Keratinocyte (primary cell): ENCODE measurements around the gene TCEANC. TPM values are rescaled to one million over a fixed set of nuclear protein-coding genes. Genes with fewer than 3 reads are reported as not detected.
"Not testable (repeated sequence)": the region's sequence is repeated elsewhere in the genome, so short reads cannot be mapped to it uniquely, and the experiment has no call there.

Source experiments
- DNase-seq: peaks from one replicate; pipeline ENCODE4 v3.0.0-alpha.2; 2011; ENCODE audit warnings: low read depth, missing footprints, low spot score
- FAIRE-seq: peaks from 2 replicates; lab custom pipeline; 2011; peaks lifted over from hg19 to GRCh38; lab: Jason Lieb, UNC
- H2AFZ ChIP-seq: 2 replicates; pipeline ENCODE4 v1.6.0; 2012; ENCODE audit warnings: low read length, control low read depth, inconsistent platforms; ENCODE audit not compliant: control insufficient read depth
- H3K27ac ChIP-seq: 2 replicates; pipeline ENCODE4 v1.5.1; 2011; ENCODE audit warnings: low read length; ENCODE audit not compliant: control insufficient read depth, insufficient read depth
- H3K27me3 ChIP-seq: 3 replicates; pipeline ENCODE4 v1.6.0; 2011; ENCODE audit warnings: low read length; ENCODE audit not compliant: control insufficient read depth, insufficient read depth; ENCODE audit errors: extremely low read depth
- H3K36me3 ChIP-seq, 2 experiments: 2 replicates in 1 of 2; 3 replicates in 1 of 2; pipeline ENCODE4 v1.5.1; 2011; ENCODE audit warnings: low read length in 2 of 2, mild to moderate bottlenecking in 1 of 2; ENCODE audit not compliant: control insufficient read depth in 2 of 2, insufficient read depth in 2 of 2; ENCODE audit errors: extremely low read depth in 1 of 2
- H3K4me1 ChIP-seq: 3 replicates; pipeline ENCODE4 v1.5.1; 2011; ENCODE audit warnings: low read length; ENCODE audit not compliant: control insufficient read depth, insufficient read depth; ENCODE audit errors: extremely low read depth
- H3K4me2 ChIP-seq: 3 replicates; pipeline ENCODE4 v1.6.0; 2011; ENCODE audit warnings: low read depth, low read length; ENCODE audit not compliant: control insufficient read depth, insufficient read depth; ENCODE audit errors: extremely low read depth
- H3K4me3 ChIP-seq, 3 experiments: fragments of 200-600 bp in 1 of 3; sonication (generic) in 1 of 3; 2 replicates in 2 of 3; 3 replicates in 1 of 3; pipeline ENCODE4 v1.5.1; 2011 to 2016; ENCODE audit warnings: low read length in 3 of 3, mild to moderate bottlenecking in 3 of 3, control low read depth in 2 of 3, inconsistent platforms in 1 of 3, low read depth in 1 of 3, mixed read lengths in 1 of 3, mixed run types in 1 of 3, moderate library complexity in 1 of 3; ENCODE audit not compliant: control insufficient read depth in 2 of 3, insufficient read depth in 2 of 3; ENCODE audit errors: extremely low read depth in 1 of 3
- H3K79me2 ChIP-seq: 2 replicates; pipeline ENCODE4 v1.6.0; 2012; ENCODE audit warnings: low read length; ENCODE audit not compliant: control insufficient read depth, insufficient read depth
- H3K9ac ChIP-seq: 3 replicates; pipeline ENCODE4 v1.6.0; 2011; ENCODE audit warnings: low read length; ENCODE audit not compliant: control insufficient read depth, insufficient read depth; ENCODE audit errors: extremely low read depth
- H3K9me1 ChIP-seq: 3 replicates; pipeline ENCODE4 v1.6.0; 2011; ENCODE audit warnings: low read length; ENCODE audit not compliant: control insufficient read depth, insufficient read depth; ENCODE audit errors: extremely low read depth
- H3K9me3 ChIP-seq: 2 replicates; pipeline ENCODE4 v1.5.1; 2012; ENCODE audit warnings: low read depth, low read length; ENCODE audit not compliant: control insufficient read depth
- H4K20me1 ChIP-seq: 3 replicates; pipeline ENCODE4 v1.6.0; 2011; ENCODE audit warnings: low read length; ENCODE audit not compliant: control insufficient read depth, insufficient read depth; ENCODE audit errors: extremely low read depth
- EZH2 ChIP-seq: IDR thresholded peaks from one replicate; pipeline ENCODE4 v1.6.1; 2012; ENCODE audit warnings: inconsistent platforms, mild to moderate bottlenecking, low read length, moderate library complexity
- dilution Hi-C: fragments of 300-500 bp; cut with MboI; formaldehyde crosslinking; loops from one replicate; pipeline ENCODE4 v1.7.0; 2020; ENCODE audit warnings: low sequenced_read_pairs; ENCODE audit not compliant: extremely low pct_ligation_motif_present
- polyA plus RNA-seq, 5 experiments: library from polyadenylated mRNA; depleted of rRNA in 3 of 5; stranded (reverse) in 3 of 5; stranded (forward) in 1 of 5; unstranded in 1 of 5; fragments of >200 nt; gene quantifications; 1 replicate in 1 of 5; 2 replicates in 3 of 5; 3 replicates in 1 of 5; pipeline versions ENCODE4 v1.2.1 to v1.2.3, GENCODE V29; 2011 to 2012; ENCODE audit warnings: missing spikeins in 2 of 5, low read depth in 1 of 5, low replicate concordance in 1 of 5
- TF ChIP-seq, protein P1 (sequence below), 3 experiments: IDR thresholded peaks in 1 of 3; conservative IDR thresholded peaks in 1 of 3; optimal IDR thresholded peaks in 1 of 3; 2 replicates in 2 of 3; 3 replicates in 1 of 3; pipeline versions ENCODE3 to v1.5.1; 2011; ENCODE audit warnings: low read length in 3 of 3, mild to moderate bottlenecking in 3 of 3, moderate library complexity in 2 of 3, control low read depth in 1 of 3, inconsistent platforms in 1 of 3; ENCODE audit not compliant: insufficient read depth in 2 of 3; ENCODE audit errors: extremely low read depth in 1 of 3

TCEANC gene
- polyA plus RNA-seq, 1 donor (not counting 4 experiments of a cell fraction or from before 2014, with no cell fraction given), result 1.8 TPM

DNA sequence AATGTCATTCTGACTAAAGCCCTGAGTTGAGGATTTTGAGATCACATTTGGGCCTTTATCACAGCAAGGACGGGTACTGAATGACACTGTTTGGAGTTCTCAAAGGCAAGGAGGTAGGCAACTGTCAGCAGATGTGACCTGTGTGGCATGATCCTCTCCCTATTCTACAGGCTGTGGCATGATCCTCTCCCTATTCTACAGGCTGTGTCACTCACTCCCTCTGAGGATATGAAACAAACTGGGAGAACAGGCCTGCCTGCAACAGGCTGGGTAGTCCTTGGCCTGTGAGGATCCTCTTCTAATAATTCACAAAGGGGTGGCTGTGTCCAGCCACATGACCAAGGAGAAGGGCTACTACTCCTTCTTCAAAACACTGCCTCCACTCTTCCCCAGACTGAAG lies 14.9 kb upstream of the TCEANC start:
- H3K27me3 ChIP-seq, result no peaks in the 10 kb centered on the region
- dilution Hi-C loops, result no loop called here
- TF ChIP-seq, protein P1, sequence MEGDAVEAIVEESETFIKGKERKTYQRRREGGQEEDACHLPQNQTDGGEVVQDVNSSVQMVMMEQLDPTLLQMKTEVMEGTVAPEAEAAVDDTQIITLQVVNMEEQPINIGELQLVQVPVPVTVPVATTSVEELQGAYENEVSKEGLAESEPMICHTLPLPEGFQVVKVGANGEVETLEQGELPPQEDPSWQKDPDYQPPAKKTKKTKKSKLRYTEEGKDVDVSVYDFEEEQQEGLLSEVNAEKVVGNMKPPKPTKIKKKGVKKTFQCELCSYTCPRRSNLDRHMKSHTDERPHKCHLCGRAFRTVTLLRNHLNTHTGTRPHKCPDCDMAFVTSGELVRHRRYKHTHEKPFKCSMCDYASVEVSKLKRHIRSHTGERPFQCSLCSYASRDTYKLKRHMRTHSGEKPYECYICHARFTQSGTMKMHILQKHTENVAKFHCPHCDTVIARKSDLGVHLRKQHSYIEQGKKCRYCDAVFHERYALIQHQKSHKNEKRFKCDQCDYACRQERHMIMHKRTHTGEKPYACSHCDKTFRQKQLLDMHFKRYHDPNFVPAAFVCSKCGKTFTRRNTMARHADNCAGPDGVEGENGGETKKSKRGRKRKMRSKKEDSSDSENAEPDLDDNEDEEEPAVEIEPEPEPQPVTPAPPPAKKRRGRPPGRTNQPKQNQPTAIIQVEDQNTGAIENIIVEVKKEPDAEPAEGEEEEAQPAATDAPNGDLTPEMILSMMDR (optimal IDR thresholded peaks at IDR 0.05 in 1 of 3, IDR thresholded peaks at IDR 0.05 in 1 of 3, conservative IDR thresholded peaks at IDR 0.05 in 1 of 3; ENCODE audit: extremely low read depth in 1 of 3, insufficient read depth in 2 of 3, low read length in 3 of 3), result no peak
- no peak for TF ChIP-seq EZH2

DNA sequence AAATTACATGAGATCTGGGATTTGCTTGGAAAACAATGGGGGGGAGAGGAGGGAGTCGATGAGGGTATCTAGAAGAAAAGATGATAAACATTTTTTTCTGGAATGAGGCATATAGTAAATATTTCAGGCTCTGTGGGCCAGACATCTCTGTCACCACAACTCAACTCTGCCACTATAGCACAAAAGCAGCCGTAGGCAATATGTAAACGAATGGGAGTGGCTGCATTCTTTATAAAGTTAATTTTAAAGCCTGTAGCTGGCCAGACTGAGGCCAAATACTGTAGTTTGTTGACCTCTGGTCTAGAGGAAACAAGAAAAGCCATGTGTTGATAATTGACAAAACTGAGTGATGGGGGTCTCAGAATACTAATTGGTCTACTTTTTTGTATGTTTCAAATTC lies 14.1 kb upstream of the TCEANC start:
- FAIRE-seq, result no peak
- Histone ChIP-seq H3K9ac (no peak overlapping the region), H3K4me2 (no peak overlapping the region), H3K27ac (no peak overlapping the region), H3K4me3 (no peak overlapping the region), H3K4me1 (no peaks in the 10 kb centered on the region), H3K27me3 (no peaks in the 10 kb centered on the region), H3K36me3 (no peaks in the 10 kb centered on the region), H3K9me1 (no peaks in the 10 kb centered on the region), H3K9me3 (no peaks in the 10 kb centered on the region), H2AFZ (no peak overlapping the region), H4K20me1 (no peaks in the 10 kb centered on the region), H3K79me2 (no peaks in the 10 kb centered on the region)
- DNase-seq, result no peak
- TF ChIP-seq, protein P1 (optimal IDR thresholded peaks at IDR 0.05 in 1 of 3, IDR thresholded peaks at IDR 0.05 in 1 of 3, conservative IDR thresholded peaks at IDR 0.05 in 1 of 3; ENCODE audit: extremely low read depth in 1 of 3, insufficient read depth in 2 of 3, low read length in 3 of 3), result no peak
- TF ChIP-seq EZH2, result no peak
- dilution Hi-C loops, result no loop called here

More for the DNA sequence above, 14.9 kb upstream of the TCEANC start:
- H3K4me3 ChIP-seq, result no peak overlapping the region
- H3K4me1 ChIP-seq, result no peaks in the 10 kb centered on the region
- no peak overlapping the region for H3K4me2 ChIP-seq
- H3K79me2 ChIP-seq, result no peaks in the 10 kb centered on the region
- H3K9me1 ChIP-seq, result no peaks in the 10 kb centered on the region
- no peak overlapping the region for H2AFZ ChIP-seq
- DNase-seq (no peak), FAIRE-seq (no peak)
- no peaks in the 10 kb centered on the region for H3K9me3 ChIP-seq
- H3K9ac ChIP-seq, result no peak overlapping the region
- H3K27ac ChIP-seq, result no peak overlapping the region
- no peaks in the 10 kb centered on the region for H3K36me3 ChIP-seq
- H4K20me1 ChIP-seq, result no peaks in the 10 kb centered on the region

DNA sequence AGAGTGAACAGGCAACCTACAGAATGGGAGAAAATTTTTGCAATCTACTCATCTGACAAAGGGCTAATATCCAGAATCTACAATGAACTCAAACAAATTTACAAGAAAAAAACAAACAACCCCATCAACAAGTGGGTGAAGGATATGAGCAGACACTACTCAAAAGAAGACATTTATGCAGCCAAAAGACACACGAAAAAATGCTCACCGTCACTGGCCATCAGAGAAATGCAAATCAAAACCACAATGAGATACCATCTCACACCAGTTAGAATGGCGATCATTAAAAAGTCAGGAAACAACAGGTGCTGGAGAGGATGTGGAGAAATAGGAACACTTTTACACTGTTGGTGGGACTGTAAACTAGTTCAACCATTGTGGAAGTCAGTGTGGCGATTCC lies 11.3 kb upstream of the TCEANC start:
- H3K4me3 ChIP-seq, H3K27ac ChIP-seq, H3K79me2 ChIP-seq, H3K9me1 ChIP-seq, H3K4me1 ChIP-seq, DNase-seq, H3K27me3 ChIP-seq, H3K9ac ChIP-seq, H3K9me3 ChIP-seq, H4K20me1 ChIP-seq, FAIRE-seq, H2AFZ ChIP-seq, H3K4me2 ChIP-seq, dilution Hi-C loops, H3K36me3 ChIP-seq: not testable (repeated sequence)
